ENCODE measurements around the gene AHDC1.

GRCh38 chr1:27564710-27565649, 39.0 kb downstream of the AHDC1 start:
- TF ChIP-seq CTCF (IDR thresholded peaks at IDR 0.05; ENCODE audit: low read length) (no peak), EZH2 (optimal IDR thresholded peaks at IDR 0.05; ENCODE audit: low read depth, low read length) (no peak), EZH2phosphoT487 (IDR thresholded peaks at IDR 0.05; ENCODE audit: low read length) (no peak)

All from MM.1S (cell line).